Measurements from ENCODE around the gene FLRT1. TPM values are rescaled to one million over a fixed set of nuclear protein-coding genes. Genes with fewer than 3 reads are reported as not detected.

FLRT1 gene
- total and polyA plus RNA-seq, 2 of the 13 experiments (the other 11 are each of a cell fraction or from before 2014, with no cell fraction given): 0.02 to 0.08 TPM

DNA sequence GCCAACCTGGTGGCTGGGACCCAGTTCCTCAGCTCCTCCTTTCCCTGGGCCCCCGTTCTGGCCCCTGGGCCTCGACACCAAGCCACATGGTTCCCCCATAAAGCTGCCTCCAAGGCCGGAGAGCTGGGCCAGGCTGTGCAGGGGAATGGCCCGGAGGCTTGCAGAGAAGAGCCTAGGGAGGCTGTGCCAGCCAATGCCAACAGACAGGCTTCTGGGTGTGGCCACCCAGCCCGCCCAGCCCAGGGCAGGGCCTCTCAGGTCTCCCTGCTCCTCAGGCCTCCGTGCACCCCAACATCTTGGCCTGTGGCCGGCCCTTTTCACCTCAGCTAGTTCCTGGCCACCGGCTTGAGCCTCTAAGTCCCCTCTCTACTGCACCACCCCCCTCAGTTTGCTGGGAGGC is 17.4 kb upstream of the FLRT1 start (continued):
- TF ChIP-seq ZNF749 (CRISPR knock-in tag; IDR thresholded peaks at IDR 0.05; ENCODE audit: borderline replicate concordance): no peak

GRCh38 chr11:64019106-64020037 is 16.4 kb upstream of the FLRT1 start:
- Histone ChIP-seq H2AFZ (ENCODE audit: low read length) (no peak overlapping the region), H3K27ac (ENCODE audit: extremely low read length, insufficient read depth, low read length) (no peak overlapping the region), H3K9me3 (ENCODE audit: low read length) (no peaks in the 10 kb centered on the region), H3K27me3 (ENCODE audit: control insufficient read depth in 1 of 2, insufficient read depth in 2 of 2, low read length in 2 of 2) (no peaks in the 10 kb centered on the region), H3K36me3 (replicated peaks in 1 of 2; ENCODE audit: control insufficient read depth in 1 of 2, insufficient read depth in 2 of 2, low read length in 2 of 2) (no peaks in the 10 kb centered on the region), H3K4me3 (replicated peaks in 1 of 3; ENCODE audit: insufficient read depth in 1 of 3, low read depth in 2 of 3, low read length in 3 of 3) (no peak overlapping the region), H3K4me1 (ENCODE audit: insufficient read depth, low read length) (peaks cover 15% of the 10 kb centered on the region), H3K9ac (ENCODE audit: insufficient read depth, low read depth, low read length) (no peak overlapping the region), H4K20me1 (ENCODE audit: insufficient read depth, low read length) (peaks cover 11% of the 10 kb centered on the region; the same call in 1 of the 2 replicates), H3K4me2 (ENCODE audit: low read depth, low read length) (no peak overlapping the region), H3K79me2 (ENCODE audit: insufficient read depth, low read length) (no peaks in the 10 kb centered on the region)
- ChIA-PET CTCF (ENCODE audit: low intra/inter-chr PET ratio, low total read pairs) (no interaction called here), POLR2A (no interaction called here)
- no peak for FAIRE-seq
- BruUV-seq (replicated peaks): no TSS peak
- peak; percentile 16; the same call in 1 of the 3 replicates for ATAC-seq
- intact Hi-C loops (cut with micrococcal nuclease; ENCODE audit: unreplicated experiment): no loop called here
- in situ Hi-C loops (cut with HindIII; ENCODE audit: extremely low pct_ligation_motif_present, low pct_unique_long_range_greater_than_20kb): no loop called here
- DNase-seq (ENCODE audit: low spot score): no peak
- TF ChIP-seq CEBPG (CRISPR knock-in tag; IDR thresholded peaks at IDR 0.05) (no peak), ZMAT3 (CRISPR knock-in tag; conservative IDR thresholded peaks at IDR 0.05) (no peak), RFX5 (IDR thresholded peaks at IDR 0.05; ENCODE audit: low read depth, low read length) (no peak), SNAPC4 (CRISPR knock-in tag; IDR thresholded peaks at IDR 0.05) (no peak), ZNF780A (CRISPR knock-in tag; IDR thresholded peaks at IDR 0.05) (no peak), JUN (CRISPR knock-in tag; IDR thresholded peaks at IDR 0.05) (no peak), POLR2AphosphoS2 (IDR thresholded peaks at IDR 0.05; ENCODE audit: low read depth, low read length) (no peak), STAG1 (CRISPR knock-in tag; IDR thresholded peaks at IDR 0.05) (no peak), POGZ (CRISPR knock-in tag; IDR thresholded peaks at IDR 0.05) (no peak), SRY (CRISPR knock-in tag; IDR thresholded peaks at IDR 0.05) (no peak), ZNF703 (CRISPR knock-in tag; IDR thresholded peaks at IDR 0.05; ENCODE audit: borderline replicate concordance) (no peak)
- TF ChIP-seq, protein P1, sequence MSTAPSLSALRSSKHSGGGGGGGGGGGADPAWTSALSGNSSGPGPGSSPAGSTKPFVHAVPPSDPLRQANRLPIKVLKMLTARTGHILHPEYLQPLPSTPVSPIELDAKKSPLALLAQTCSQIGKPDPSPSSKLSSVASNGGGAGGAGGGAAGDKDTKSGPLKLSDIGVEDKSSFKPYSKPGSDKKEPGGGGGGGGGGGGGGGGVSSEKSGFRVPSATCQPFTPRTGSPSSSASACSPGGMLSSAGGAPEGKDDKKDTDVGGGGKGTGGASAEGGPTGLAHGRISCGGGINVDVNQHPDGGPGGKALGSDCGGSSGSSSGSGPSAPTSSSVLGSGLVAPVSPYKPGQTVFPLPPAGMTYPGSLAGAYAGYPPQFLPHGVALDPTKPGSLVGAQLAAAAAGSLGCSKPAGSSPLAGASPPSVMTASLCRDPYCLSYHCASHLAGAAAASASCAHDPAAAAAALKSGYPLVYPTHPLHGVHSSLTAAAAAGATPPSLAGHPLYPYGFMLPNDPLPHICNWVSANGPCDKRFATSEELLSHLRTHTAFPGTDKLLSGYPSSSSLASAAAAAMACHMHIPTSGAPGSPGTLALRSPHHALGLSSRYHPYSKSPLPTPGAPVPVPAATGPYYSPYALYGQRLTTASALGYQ (CRISPR knock-in tag; IDR thresholded peaks at IDR 0.05): no peak
- 71% methylated on average over 16 of the region's 27 CpGs for WGBS (ENCODE audit: low lambda C conversion rate)
